Smooth muscle cell (in vitro differentiated cells): ENCODE measurements around the gene MAGI1. TPM values are rescaled to one million over a fixed set of nuclear protein-coding genes. Genes with fewer than 3 reads are reported as not detected.

Source experiments
- DNase-seq: peaks from one replicate; lab custom pipeline; 2025; ENCODE audit not compliant: unreplicated experiment; lab: John Stamatoyannopoulos, UW
- H2AFZ ChIP-seq: fragments of 200-600 bp; sonication (generic); 2 replicates; pipeline ENCODE4 v1.6.0; 2016; ENCODE audit warnings: antibody characterized with exemption, low read depth, mild to moderate bottlenecking
- H3F3A ChIP-seq: fragments of 200-600 bp; sonication (generic); 2 replicates; pipeline ENCODE4 v1.6.0; 2017; ENCODE audit warnings: antibody characterized with exemption, low read depth
- H3K27ac ChIP-seq: fragments of 200-600 bp; sonication (generic); 2 replicates; pipeline ENCODE4 v1.5.1; 2016; ENCODE audit warnings: low read depth, mild to moderate bottlenecking
- H3K27me3 ChIP-seq: fragments of 200-600 bp; sonication (generic); 2 replicates; pipeline ENCODE4 v1.6.1; 2016; ENCODE audit warnings: low read depth, mild to moderate bottlenecking
- H3K36me3 ChIP-seq: fragments of 200-600 bp; sonication (generic); 2 replicates; pipeline ENCODE4 v1.5.1; 2016; ENCODE audit warnings: low read depth
- H3K4me1 ChIP-seq: fragments of 200-600 bp; sonication (generic); 2 replicates; pipeline ENCODE4 v1.5.1; 2016; ENCODE audit warnings: low read depth
- H3K4me2 ChIP-seq: fragments of 200-600 bp; sonication (generic); 2 replicates; pipeline ENCODE4 v1.6.0; 2016; ENCODE audit warnings: mild to moderate bottlenecking
- H3K4me3 ChIP-seq: fragments of 200-600 bp; sonication (generic); 2 replicates; pipeline ENCODE4 v1.5.1; 2016; ENCODE audit warnings: mild to moderate bottlenecking
- H3K79me2 ChIP-seq: fragments of 200-600 bp; sonication (generic); 2 replicates; pipeline ENCODE4 v1.6.0; 2016; ENCODE audit warnings: low read depth, mild to moderate bottlenecking
- H3K9ac ChIP-seq: fragments of 200-600 bp; sonication (generic); 2 replicates; pipeline ENCODE4 v1.6.0; 2016; ENCODE audit warnings: low read depth
- H3K9me3 ChIP-seq: fragments of 200-600 bp; sonication (generic); replicated peaks from 2 replicates; pipeline ENCODE4 v1.5.1; 2016; ENCODE audit warnings: low read depth
- H4K20me1 ChIP-seq: fragments of 200-600 bp; sonication (generic); 2 replicates; pipeline ENCODE4 v1.6.0; 2016; ENCODE audit warnings: low read depth
- CTCF ChIP-seq: fragments of 200-600 bp; sonication (generic); IDR thresholded peaks from 2 replicates; pipeline ENCODE4 v1.5.1; 2017; ENCODE audit warnings: borderline replicate concordance, mild to moderate bottlenecking, antibody characterized with exemption; ENCODE audit not compliant: insufficient read depth, poor library complexity, severe bottlenecking
- WGBS: methylation state at CpG from one replicate; pipeline ENCODE4 v1.1.7; 2016; ENCODE audit warnings: low lambda C conversion rate; 5-methylcytosine and 5-hydroxymethylcytosine counted together
- polyA plus RNA-seq: library from polyadenylated mRNA; unstranded; fragments of >200 nt; fragmentation: Nextera tagmentation; extraction: Ambion mirVana; gene quantifications from 2 replicates; pipeline ENCODE4 v1.2.1, GENCODE V29; 2016
- total RNA-seq: library from RNA; depleted of rRNA; stranded (reverse); fragments of >200 nt; gene quantifications from 2 replicates; pipeline ENCODE4 v1.2.3, GENCODE V29; 2014

MAGI1 gene
- total and polyA plus RNA-seq, 2 experiments from 2014 or later: 9.9 to 23.3 TPM

GRCh38 chr3:65945953-65946352 is 92.8 kb downstream of the MAGI1 start:
- H3F3A ChIP-seq: no peaks in the 10 kb centered on the region
- WGBS: 92% methylated on average over 6 of the region's 6 CpGs
- H3K4me3 ChIP-seq: no peak overlapping the region
- DNase-seq: no peak
- no peak overlapping the region for H3K9ac ChIP-seq
- H3K36me3 ChIP-seq: no peaks in the 10 kb centered on the region
- H3K79me2 ChIP-seq: peaks cover 33% of the 10 kb centered on the region
- H2AFZ ChIP-seq: no peak overlapping the region
- H3K27ac ChIP-seq: no peak overlapping the region
- no peak for TF ChIP-seq CTCF
- peaks cover 18% of the 10 kb centered on the region for H3K4me1 ChIP-seq
- H3K4me2 ChIP-seq: no peak overlapping the region
- H3K27me3 ChIP-seq: no peaks in the 10 kb centered on the region
- no peaks in the 10 kb centered on the region for H3K9me3 ChIP-seq
- H4K20me1 ChIP-seq: peaks cover 10% of the 10 kb centered on the region

GRCh38 chr3:65945480-65945879 is 93.2 kb downstream of the MAGI1 start:
- Histone ChIP-seq H3K9ac (no peak overlapping the region), H3K27me3 (no peaks in the 10 kb centered on the region), H3K79me2 (peaks cover 33% of the 10 kb centered on the region), H2AFZ (no peak overlapping the region), H3K4me3 (no peak overlapping the region), H3K4me1 (peaks cover 15% of the 10 kb centered on the region), H3K27ac (no peak overlapping the region), H3K36me3 (no peaks in the 10 kb centered on the region), H3K9me3 (no peaks in the 10 kb centered on the region), H4K20me1 (peaks cover 10% of the 10 kb centered on the region), H3F3A (no peaks in the 10 kb centered on the region), H3K4me2 (no peak overlapping the region)
- DNase-seq: no peak
- no peak for TF ChIP-seq CTCF
- WGBS: 93% methylated on average over 3 of the region's 3 CpGs

GRCh38 chr3:65944252-65944651 is 94.5 kb downstream of the MAGI1 start:
- WGBS: 96% methylated on average over 4 of the region's 4 CpGs
- no peak overlapping the region for H3K4me3 ChIP-seq

More at GRCh38 chr3:65944252-65944651, 94.5 kb downstream of the MAGI1 start:
- no peak overlapping the region for H3K9ac ChIP-seq
- no peaks in the 10 kb centered on the region for H3K36me3 ChIP-seq
- peaks cover 33% of the 10 kb centered on the region for H3K79me2 ChIP-seq
- no peaks in the 10 kb centered on the region for H3F3A ChIP-seq
- no peak overlapping the region for H2AFZ ChIP-seq
- H3K27ac ChIP-seq: no peak overlapping the region
- H3K4me2 ChIP-seq: no peak overlapping the region
- no peak for DNase-seq
- H3K9me3 ChIP-seq: no peaks in the 10 kb centered on the region
- peaks cover 11% of the 10 kb centered on the region for H3K4me1 ChIP-seq
- H4K20me1 ChIP-seq: peaks cover 10% of the 10 kb centered on the region
- H3K27me3 ChIP-seq: no peaks in the 10 kb centered on the region
- TF ChIP-seq CTCF: no peak
